GM19328 (cell line): Measurements from ENCODE around the gene PDPK1.
"Not testable (repeated sequence)": the region's sequence is repeated elsewhere in the genome, so short reads cannot be mapped to it uniquely, and the experiment has no call there.

Source experiments
- ATAC-seq: cut with Tn5 transposase; IDR thresholded peaks from one replicate; pipeline ENCODE4 v1.9.1; 2021; ENCODE audit warnings: mild to moderate bottlenecking, moderate library complexity; ENCODE audit not compliant: unreplicated experiment

PDPK1 gene

DNA sequence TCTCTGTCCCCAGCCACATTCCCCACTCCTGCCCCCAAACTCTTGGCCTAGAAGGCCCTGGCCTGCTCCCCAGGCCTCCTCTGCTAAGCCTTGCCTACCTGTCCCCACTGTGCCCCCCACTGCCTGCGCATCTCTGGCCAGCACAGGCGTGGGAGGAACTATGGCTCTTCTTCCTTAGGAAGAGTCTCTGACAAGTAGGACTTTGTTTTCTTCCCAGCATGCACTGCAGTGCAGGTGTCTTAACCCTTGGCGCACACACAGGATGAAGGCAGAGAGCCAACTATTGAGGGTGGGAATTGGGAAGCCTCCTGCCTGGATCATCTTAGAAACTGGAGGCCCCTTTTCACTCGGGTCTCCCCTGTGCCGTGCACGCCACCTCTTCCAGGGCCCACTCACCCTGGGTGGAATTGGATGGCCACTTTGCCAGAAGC is 14.0 kb upstream of the PDPK1 start:
- ATAC-seq, result no peak

DNA sequence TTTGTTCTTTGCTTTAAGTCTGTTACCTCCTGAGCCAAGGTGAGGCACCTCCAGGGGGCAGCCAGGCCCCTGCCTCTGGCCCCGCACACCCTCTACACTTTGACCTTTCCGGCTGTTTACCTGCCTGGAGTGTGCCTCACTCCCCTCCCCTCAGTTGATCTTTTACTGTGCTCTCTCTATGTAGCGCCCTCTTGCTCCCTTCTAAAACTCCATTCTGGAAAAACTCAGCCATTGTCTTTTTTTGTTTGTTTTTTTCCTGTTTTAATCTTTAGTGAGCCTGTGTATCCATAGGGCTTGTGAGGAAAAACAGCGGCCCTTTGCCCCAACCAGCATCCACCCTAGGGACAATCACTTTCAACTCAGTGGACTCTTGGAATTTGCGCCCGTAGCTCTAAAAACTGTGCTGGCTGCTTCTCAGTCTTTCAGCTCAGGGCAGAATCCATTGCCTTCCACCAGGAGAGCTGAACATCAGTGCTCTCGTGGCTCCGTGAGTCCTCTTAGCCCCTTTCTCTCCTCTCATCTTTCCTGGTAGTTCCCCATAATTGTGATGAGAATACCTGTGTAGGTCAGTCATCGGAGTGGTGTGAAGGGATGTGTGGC is 13.4 kb upstream of the PDPK1 start:
- ATAC-seq, result no peak

DNA sequence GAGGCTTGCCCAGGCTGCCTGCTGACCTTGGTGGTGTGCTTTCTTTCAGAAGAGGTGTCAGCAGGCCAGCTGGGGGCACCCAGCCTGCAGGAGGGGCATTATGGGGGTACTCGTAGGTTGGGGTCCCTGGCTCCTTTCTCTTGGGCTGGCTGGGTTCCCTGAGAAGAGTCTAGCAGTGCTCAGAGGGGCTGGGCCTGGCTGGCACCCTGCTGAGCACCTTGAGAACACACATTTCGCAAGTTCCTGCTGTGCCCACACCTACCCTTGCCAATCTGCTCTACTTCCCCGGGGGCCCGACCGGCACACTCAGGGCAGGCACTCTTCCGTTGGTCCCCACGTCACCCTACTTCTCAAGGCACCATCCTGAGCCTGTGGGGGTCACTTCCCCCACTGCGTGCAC is 11.7 kb upstream of the PDPK1 start:
- ATAC-seq, result no peak

DNA sequence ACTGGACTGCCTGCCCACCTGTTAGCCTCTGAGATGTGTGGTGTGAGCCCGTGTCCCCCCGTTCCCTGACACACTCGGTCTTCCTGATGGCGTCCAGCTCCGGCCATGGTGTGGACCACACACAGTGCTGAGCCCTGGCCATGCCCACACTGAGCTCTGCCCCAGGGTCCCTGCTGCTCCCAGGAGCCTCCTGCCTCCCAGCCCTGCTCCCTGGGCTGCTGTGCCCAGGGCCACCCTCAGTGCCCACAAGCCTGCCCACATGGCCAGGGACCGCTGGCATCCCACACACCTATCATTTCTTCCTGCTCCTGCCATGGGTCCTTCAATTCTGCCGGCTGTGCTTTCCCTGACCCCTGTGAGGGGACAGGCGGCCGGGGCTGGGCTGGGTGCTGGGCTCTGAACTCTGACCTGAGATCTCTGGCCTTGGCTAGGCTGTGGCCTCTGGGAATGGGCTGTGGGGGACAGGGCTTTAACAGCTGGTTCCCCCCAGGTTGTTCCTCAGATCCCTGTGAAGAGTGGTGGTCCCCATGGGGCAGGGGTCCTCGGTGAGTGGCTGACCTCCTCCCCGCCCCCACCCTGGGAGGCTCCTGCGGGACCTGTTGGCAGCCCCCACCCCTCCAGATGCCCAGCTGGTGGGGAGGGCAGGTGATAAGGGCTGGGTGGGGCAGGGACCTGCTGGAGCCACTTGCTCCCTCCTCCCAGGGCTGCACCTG is 10.6 kb upstream of the PDPK1 start:
- no peak for ATAC-seq

DNA sequence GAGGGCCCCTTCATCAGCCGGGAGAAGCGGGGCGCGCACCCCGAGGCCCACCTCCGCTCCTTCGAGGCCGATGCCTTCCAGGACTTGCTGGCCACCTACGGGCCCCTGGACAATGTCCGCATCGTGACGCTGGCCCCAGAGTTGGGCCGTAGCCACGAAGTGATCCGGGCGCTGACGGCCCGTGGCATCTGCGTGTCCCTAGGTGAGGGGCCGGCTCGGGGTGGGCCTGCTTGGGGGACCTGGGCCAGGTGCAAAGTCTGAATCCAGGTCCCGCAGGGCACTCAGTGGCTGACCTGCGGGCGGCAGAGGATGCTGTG is 10.1 kb upstream of the PDPK1 start:
- ATAC-seq, result no peak

DNA sequence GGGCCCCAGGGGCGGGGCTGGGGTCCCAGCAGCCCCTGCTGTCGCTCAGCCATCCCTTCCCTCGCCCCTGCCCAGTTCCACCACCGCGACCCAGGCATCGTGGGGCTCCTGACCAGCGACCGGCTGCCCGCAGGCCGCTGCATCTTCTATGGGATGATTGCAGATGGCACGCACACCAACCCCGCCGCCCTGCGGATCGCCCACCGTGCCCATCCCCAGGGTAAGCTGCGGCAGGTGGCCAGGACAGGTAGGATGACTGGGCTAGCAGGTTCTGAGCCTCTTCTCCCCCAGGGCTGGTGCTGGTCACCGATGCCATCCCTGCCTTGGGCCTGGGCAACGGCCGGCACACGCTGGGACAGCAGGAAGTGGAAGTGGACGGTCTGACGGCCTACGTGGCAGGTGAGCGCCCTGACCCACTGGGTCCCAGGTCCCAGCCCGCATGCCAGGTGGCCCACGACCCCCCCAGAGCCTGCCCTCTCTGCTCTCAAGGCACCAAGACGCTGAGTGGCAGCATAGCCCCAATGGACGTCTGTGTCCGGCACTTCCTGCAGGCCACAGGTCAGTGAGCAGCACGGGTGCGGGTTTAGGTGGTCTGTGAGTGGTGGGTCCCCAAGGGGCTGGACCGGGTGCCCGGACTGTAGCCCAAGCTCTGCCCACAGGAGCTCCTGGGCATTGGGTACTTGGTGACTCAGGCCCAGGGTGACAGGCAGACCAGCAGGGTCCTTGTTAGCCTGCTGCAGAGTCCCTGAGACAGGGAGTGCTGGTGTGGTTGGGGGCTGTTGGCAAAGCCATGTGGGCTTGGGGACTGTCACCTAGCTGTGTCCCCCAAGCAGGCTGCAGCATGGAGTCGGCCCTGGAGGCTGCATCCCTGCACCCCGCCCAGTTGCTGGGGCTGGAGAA is 9.4 kb upstream of the PDPK1 start:
- ATAC-seq, result no peak

DNA sequence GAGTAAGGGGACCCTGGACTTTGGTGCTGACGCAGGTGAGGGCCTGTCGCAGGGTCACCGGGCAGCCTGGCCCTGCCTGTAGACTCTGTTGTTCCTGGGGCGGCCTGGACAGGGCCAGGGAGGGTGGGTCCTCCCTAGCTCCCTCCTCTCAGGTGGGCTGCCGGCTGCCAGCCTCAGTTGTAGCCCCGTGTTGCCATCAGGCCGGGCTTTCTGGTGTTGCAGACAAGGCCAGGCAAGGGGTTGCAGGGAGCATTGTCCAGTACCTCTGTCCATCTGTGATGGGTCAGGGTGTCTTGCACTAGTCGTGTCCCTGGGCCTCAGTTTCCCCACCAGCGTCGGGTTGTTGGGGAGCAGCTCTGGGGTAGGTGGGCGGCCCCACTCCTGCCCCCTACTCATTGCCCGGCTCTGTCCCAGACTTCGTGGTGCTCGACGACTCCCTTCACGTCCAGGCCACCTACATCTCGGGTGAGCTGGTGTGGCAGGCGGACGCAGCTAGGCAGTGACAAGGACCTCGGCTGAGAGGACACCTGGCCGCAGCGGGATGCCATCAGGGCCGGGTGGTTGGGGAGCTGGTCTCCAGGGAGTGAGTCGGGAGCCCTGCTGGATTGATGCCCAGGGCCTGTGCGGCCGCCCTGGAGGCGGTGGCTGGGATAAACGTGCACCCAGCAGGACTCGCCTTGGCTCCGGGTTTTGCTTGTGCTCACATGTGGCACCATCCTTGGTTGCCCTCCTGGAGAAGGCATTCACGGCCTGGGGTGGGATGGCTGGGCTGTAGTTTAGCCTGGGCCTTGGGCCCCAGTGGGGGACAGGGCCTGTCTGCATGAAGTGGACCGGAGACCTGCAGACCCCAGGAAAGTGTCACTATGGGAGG is 8.5 kb upstream of the PDPK1 start:
- no peak for ATAC-seq

DNA sequence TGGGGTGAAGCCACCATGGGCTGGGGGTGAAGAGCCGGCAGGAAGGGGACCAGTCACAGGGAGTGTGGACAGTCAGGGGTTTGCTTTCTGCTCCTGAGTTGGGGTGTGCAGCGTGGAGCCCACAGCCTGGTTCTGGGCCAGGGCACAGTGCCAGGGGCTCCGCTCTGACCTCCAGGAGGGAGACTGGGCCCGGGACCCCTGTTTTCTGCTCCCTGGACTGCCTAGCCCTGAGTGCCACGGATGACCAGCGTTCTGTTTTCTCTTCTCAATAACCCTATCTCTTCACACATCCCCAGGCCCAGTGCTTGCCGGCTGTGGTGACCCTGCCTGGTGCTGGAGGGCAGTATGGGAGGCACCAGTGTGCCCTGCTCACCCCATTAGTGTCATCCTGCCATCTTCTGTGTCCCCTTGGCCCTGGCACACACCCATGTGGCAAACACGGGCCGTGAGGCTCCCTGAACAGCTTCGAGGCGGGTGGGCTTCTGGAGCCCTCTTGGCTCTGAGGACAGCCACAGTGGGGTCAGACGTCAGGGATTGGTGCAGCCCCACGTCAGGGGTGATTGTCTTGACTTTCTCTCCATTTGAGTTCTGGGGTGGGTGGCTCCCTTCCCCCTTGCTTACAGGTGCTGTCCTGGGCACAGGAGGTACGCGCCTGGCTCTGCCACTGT is 7.7 kb upstream of the PDPK1 start:
- no peak for ATAC-seq

DNA sequence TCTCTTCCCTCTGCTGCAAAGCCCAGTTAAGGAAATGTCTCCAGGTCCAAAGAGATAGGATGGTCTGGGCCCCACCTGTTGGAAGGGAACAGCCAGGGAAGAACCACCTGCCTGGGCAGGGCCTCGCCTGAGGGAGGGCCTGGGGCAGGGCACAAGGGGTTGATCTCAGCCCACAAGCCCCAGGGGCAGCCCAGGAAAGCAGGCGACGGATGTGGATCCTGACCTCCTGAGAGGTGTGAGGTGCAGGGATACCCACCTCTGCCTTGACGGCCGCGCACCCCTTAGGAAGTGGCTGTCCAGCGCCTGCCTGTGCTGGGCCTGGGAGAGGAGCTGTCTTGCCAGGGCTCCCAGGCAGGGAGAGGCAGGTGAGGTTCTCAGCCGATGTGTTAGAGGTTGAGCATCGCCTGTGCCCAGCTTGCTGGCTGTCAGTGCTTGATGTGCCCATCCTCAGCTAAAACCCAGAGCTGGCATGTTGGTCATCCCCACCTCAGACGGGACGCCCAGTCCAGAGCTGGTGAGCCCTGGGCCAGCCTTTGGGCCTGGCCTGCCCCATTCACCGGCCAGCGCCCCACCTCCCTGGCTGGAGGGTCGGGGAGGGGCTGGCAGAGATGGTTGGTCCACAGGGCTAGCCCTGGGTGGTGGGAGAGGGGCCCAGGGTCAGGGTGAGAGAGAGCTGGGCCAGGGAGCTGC is 7.0 kb upstream of the PDPK1 start:
- no peak for ATAC-seq

DNA sequence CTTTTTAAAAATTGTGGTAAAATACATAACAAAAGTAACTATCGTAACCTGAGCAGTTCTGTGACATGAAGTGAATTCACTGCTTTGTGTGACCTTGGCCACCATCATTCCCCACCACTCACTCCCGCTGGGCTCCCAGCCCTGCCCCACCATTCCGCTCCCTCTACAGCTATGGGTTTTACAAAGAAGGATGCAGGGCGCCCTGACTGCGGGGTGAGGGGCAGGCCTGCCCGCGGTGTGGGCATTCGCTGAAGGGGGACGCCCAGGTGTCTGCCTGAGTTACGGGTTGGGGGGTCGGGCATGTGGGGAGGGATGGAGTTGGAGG is 6.5 kb upstream of the PDPK1 start, which contains the start of gene CEMP1:
TSS of gene CEMP1 (minus strand) at position 38 of the 325 bp plus-strand sequence. CDS start 335 bp downstream, outside the sequence.
- ATAC-seq, result no peak

DNA sequence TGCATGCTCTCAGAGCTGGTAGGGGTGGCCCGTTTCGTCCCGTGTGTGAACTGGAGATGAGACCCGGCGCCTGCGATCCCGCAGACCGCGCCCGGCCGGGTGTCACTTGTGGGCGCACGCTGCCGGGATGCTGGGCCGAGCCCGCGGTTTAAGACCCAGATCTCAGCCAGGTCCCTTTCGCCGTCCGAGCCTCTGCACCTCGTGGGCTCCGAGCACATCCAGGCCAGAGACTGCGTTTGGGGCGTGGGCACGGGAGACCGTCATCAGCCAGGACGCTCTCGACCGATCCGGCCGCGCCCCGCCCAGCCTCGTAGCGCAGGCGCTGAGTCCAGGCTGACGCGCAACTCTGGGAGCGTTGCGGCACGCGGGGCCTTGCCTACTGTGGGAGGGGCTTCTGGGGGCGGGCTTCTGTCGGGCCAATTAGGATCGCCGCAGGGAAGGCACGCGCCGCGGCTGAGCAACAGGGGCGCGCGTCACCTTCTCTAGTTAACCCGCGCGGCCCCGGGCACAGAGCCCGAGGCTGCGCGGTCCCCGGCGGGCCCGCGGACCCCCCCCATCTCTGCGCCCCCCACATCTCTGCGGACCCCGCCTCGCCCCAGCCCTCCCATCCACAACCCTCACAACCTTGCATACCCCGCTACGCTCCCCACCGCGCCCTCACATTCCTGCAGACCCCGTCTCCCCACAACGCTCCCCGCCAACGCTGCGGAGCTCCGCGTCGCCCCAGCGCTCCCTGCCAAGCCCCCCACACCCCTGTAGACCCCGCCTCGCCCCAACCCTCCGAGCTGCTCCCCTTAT is 5.9 kb upstream of the PDPK1 start:
- ATAC-seq, result peak; percentile 84

DNA sequence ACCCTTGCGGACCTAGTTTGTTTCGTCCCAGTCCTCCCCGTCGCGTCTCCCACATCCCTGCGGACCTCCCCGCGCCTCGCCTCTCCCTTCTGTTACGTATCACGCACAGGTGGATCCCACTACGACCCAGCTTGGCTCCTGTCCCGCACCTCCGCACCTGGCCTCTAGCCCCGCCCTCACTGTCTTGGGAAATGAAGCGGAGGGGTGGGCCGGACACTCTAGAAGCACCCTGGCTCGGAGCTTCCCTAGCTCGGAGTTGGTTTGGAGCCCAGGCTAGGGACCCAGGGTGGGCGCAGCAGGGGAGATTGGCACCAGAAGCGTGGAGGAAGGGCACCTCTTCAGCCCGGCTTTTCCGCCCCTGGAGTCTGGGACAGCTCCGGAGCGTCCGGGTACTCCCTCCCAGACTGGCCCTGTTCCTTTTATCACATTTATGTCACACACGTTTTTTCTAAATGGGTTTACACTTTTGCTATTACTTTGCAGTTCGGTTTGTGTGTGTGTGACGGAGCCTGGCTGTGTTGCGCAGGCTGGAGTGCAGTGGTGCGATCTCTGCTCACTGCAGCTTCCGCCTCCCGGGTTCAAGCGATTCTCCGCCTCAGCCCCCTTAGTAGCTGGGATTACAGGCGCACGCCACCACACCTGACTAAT is 5.2 kb upstream of the PDPK1 start:
- ATAC-seq, result no peak

DNA sequence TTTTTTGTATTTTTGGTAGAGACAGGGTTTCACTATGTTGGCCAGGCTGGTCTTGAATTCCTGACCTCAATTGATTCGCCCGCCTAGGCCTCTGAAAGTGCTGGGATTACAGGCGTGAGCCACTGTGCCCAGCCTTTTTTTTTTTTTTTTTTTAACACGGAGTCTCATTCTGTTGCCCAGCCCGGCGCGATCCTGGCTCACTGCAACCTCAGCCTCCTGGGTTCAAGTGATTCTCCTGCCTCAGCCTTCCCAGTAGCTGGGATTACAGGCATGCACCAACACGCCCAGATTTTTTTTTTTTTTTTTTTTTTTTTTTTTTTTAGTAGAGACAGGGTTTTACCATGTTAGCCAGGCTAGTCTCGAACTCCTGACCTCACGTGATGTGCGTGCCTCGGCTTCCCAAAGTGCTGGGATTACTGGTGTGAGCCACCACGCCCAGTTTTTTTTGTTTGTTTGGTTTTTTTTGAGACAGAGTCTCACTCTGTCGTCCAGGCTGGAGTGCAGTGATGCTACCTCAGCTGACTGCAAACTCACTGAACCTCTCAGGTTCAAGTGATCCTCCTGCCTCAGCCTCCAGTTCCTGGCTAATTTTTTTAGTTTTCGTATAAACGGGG is 4.6 kb upstream of the PDPK1 start:
- ATAC-seq, result not testable (repeated sequence)

DNA sequence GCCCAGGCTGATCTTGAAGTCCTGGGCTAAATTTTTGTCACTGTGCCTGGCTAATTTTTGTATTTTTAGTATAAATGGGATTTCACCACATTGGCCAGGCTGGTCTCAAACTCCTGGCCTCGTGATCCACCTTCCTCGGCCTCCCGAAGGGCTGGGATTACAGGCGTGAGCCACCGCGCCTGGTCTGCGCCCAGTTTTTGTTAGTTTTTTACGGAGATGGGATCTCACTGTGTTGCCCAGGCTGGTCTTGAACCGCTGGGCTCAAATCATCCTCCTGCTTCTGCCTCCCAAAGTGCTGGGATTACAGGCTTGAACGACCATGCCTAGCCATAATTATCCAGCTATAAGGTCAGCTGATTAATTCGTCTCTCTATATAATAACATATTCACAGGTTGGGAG is 3.9 kb upstream of the PDPK1 start:
- ATAC-seq, result no peak

DNA sequence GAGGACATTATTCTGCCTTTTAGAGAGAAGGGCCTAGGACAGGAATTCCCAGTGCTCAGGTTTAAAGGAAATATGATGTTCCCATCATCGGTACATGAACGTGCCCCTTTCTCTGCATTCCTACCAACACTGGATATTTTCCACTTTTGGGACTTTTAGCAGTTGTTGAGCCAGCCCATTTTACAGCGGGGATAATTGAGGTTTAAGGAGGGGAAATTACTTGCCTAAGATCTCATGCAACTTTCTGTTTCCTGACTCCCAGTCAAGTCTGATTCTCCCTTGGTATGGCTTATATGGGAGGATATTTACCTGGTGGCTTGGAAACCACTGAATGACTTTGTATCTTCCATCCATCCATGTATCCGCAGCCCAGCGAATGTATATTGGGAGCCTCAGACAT is 3.5 kb upstream of the PDPK1 start:
- ATAC-seq, result not testable (repeated sequence)

DNA sequence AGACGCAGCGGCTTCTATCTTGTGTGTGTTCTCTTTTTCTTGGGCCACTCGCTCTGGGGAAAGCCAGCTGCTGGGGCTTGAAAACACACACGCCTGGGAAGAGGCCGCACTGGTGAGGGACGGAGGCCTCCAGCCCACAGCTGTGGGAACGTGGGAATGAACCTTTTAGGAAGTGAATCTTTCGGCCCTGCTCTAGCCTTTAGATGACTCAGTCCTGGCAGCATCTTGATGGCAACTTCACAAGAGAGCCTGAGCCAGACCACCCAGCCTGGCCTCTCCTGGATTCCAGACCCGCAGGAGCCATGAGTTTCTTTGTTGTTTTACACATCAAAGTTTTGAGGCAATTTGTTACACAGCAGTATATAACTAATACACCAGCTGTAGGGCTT is 2.2 kb upstream of the PDPK1 start:
- no peak for ATAC-seq

DNA sequence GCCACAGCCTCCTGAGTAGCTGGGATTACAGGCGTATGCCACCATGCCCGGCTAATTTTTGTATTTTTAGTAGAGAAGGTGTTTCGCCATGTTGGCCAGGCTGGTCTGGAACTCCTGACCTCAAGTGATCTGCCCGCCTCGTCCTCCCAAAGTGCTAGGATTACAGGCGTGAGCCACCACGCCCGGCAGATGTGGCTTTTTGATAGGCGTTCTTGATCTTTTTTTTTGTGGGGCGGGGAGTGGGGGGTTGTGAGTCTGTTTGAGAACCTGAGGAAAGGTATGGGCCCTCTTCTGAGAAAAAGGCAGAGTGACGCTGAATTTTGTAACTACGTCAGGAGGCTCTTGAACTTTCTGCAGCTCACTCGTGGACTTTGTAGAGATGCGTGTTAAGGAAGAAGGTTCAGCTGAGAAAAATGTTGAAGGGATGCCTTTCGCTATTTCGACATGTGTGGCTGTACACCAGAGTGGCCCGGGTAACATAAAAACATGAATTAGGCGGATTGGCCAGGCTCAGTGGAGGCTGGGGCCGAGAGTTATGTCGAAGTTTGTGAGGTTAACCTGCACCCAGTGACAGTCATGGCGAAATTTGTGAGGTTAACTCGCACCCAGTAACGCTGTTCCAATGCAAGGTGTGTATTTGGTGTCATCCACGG is 1.5 kb downstream of the PDPK1 start:
- ATAC-seq, result not testable (repeated sequence)
